Neural cell (in vitro differentiated cells): ENCODE measurements around the gene PAX3. TPM values are rescaled to one million over a fixed set of nuclear protein-coding genes. Genes with fewer than 3 reads are reported as not detected.

Experiments
- H2AFZ ChIP-seq: fragments of 200-600, 300-800 bp; sonication (generic), shearing (Covaris generic); 2 replicates; pipeline ENCODE4 v1.6.0; 2014; ENCODE audit warnings: low read depth, mild to moderate bottlenecking, antibody characterized with exemption, low read length, moderate library complexity
- H3F3A ChIP-seq: fragments of 200-600 bp; shearing (Covaris generic); 2 replicates; pipeline ENCODE4 v1.6.1; 2016; ENCODE audit warnings: mild to moderate bottlenecking, moderate library complexity, mixed read lengths, antibody characterized with exemption, low read length; ENCODE audit not compliant: insufficient read depth, poor library complexity, severe bottlenecking
- H3K27ac ChIP-seq: fragments of 200-600, 300-800 bp; sonication (generic), shearing (Covaris generic); 2 replicates; pipeline ENCODE4 v1.5.1; 2014; ENCODE audit warnings: mild to moderate bottlenecking, low read length, moderate library complexity
- H3K27me3 ChIP-seq: fragments of 300-800, 200-600 bp; sonication (generic), shearing (Covaris generic); 2 replicates; pipeline ENCODE4 v1.6.0; 2014; ENCODE audit warnings: mild to moderate bottlenecking, low read depth, low read length, moderate library complexity; ENCODE audit not compliant: insufficient read depth
- H3K36me3 ChIP-seq: fragments of 300-800, 200-600 bp; sonication (generic), shearing (Covaris generic); 2 replicates; pipeline ENCODE4 v1.5.1; 2014; ENCODE audit warnings: mild to moderate bottlenecking, antibody characterized with exemption, low read length, moderate library complexity; ENCODE audit not compliant: insufficient read depth
- H3K4me2 ChIP-seq: fragments of 300-800, 200-600 bp; sonication (generic), shearing (Covaris generic); 2 replicates; pipeline ENCODE4 v1.6.0; 2014; ENCODE audit warnings: mild to moderate bottlenecking, low read length
- H3K4me3 ChIP-seq: fragments of 300-800, 200-600 bp; sonication (generic), shearing (Covaris generic); 2 replicates; pipeline ENCODE4 v1.5.1; 2014; ENCODE audit warnings: mild to moderate bottlenecking, low read length, moderate library complexity
- H3K79me2 ChIP-seq: fragments of 200-600 bp; shearing (Covaris generic); replicated peaks from 2 replicates; pipeline ENCODE4 v1.6.0; 2014; ENCODE audit warnings: mild to moderate bottlenecking, low read length, moderate library complexity; ENCODE audit not compliant: insufficient read depth
- H3K9ac ChIP-seq: fragments of 300-800, 200-600 bp; sonication (generic), shearing (Covaris generic); 2 replicates; pipeline ENCODE4 v1.6.1; 2016; ENCODE audit warnings: mild to moderate bottlenecking, low read length, mixed read lengths
- H3K9me2 ChIP-seq: fragments of 200-600 bp; shearing (Covaris generic); 2 replicates; pipeline ENCODE4 v1.6.1; 2016; ENCODE audit warnings: mild to moderate bottlenecking, low read length, mixed read lengths; ENCODE audit not compliant: insufficient read depth
- H3K9me3 ChIP-seq: fragments of 200-600, 300-800 bp; sonication (generic), shearing (Covaris generic); 2 replicates; pipeline ENCODE4 v1.6.1; 2016; ENCODE audit warnings: mild to moderate bottlenecking, mixed run types, low read length, moderate library complexity, mixed read lengths
- H4K20me1 ChIP-seq: fragments of 200-600 bp; shearing (Covaris generic); 2 replicates; pipeline ENCODE4 v1.6.1; 2016; ENCODE audit warnings: mild to moderate bottlenecking, mixed run types; ENCODE audit not compliant: insufficient read depth
- CTCF ChIP-seq: fragments of 450-650 bp; IDR thresholded peaks from 2 replicates; pipeline ENCODE4 v1.5.1; 2014; ENCODE audit warnings: antibody characterized with exemption, mild to moderate bottlenecking, moderate library complexity; ENCODE audit not compliant: poor library complexity, severe bottlenecking
- EP300 ChIP-seq: fragments of 450-650 bp; conservative IDR thresholded peaks from 2 replicates; pipeline ENCODE4 v1.6.1; 2014; ENCODE audit warnings: antibody characterized with exemption, mild to moderate bottlenecking, moderate library complexity; ENCODE audit not compliant: poor library complexity, severe bottlenecking
- EZH2 ChIP-seq: fragments of 200-600, 300-800 bp; shearing (Covaris generic), sonication (generic); IDR thresholded peaks from 2 replicates; pipeline ENCODE4 v1.6.1; 2014; ENCODE audit warnings: antibody characterized with exemption, low read length, borderline replicate concordance, mild to moderate bottlenecking; ENCODE audit not compliant: insufficient read depth, poor library complexity, severe bottlenecking
- MXI1 ChIP-seq: fragments of 450-650 bp; conservative IDR thresholded peaks from 2 replicates; pipeline ENCODE4 v1.6.1; 2014; ENCODE audit warnings: antibody characterized with exemption, mild to moderate bottlenecking; ENCODE audit not compliant: poor library complexity, severe bottlenecking
- POLR2AphosphoS5 ChIP-seq: IDR thresholded peaks from 2 replicates; pipeline ENCODE4 v1.6.1; 2012
- RAD21 ChIP-seq: fragments of 450-650 bp; conservative IDR thresholded peaks from 2 replicates; pipeline ENCODE4 v1.6.1; 2014; ENCODE audit warnings: antibody characterized with exemption, mild to moderate bottlenecking, moderate library complexity
- REST ChIP-seq: IDR thresholded peaks from 2 replicates; pipeline ENCODE4 v1.6.1; 2012; ENCODE audit warnings: borderline replicate concordance
- SMC3 ChIP-seq: fragments of 450-650 bp; conservative IDR thresholded peaks from 2 replicates; pipeline ENCODE4 v1.6.1; 2014; ENCODE audit warnings: antibody characterized with exemption, mild to moderate bottlenecking, moderate library complexity; ENCODE audit not compliant: poor library complexity
- TAF1 ChIP-seq: IDR thresholded peaks from 2 replicates; pipeline ENCODE4 v1.6.1; 2012; ENCODE audit warnings: low read depth
- polyA plus RNA-seq: library from polyadenylated mRNA; depleted of rRNA; stranded (reverse); fragments of >200 nt; gene quantifications from 2 replicates; pipeline ENCODE4 v1.2.3, GENCODE V29; 2014

The PAX3 gene
- polyA plus RNA-seq, 1 donor from 2014 or later: not detected

GRCh38 chr2:222218786-222219185, 80.0 kb downstream of the PAX3 start:
- peaks cover 19% of the 10 kb centered on the region for H3K27me3 ChIP-seq
- no peak overlapping the region for H3K27ac ChIP-seq
- no peaks in the 10 kb centered on the region for H3K9me2 ChIP-seq
- TF ChIP-seq EZH2: no peak
- no peak for TF ChIP-seq SMC3
- TF ChIP-seq TAF1: no peak
- no peak for TF ChIP-seq POLR2AphosphoS5
- no peak for TF ChIP-seq MXI1
- no peak for TF ChIP-seq CTCF
- no peak for TF ChIP-seq RAD21
- no peak for TF ChIP-seq REST
- no peak for TF ChIP-seq EP300
- no peak overlapping the region for H2AFZ ChIP-seq
- no peaks in the 10 kb centered on the region for H3F3A ChIP-seq
- no peak overlapping the region for H3K9ac ChIP-seq
- no peaks in the 10 kb centered on the region for H3K79me2 ChIP-seq
- no peaks in the 10 kb centered on the region for H4K20me1 ChIP-seq
- H3K4me3 ChIP-seq: no peak overlapping the region
- H3K4me2 ChIP-seq: no peak overlapping the region
- no peaks in the 10 kb centered on the region for H3K9me3 ChIP-seq
- no peaks in the 10 kb centered on the region for H3K36me3 ChIP-seq

GRCh38 chr2:222217712-222218111, 81.1 kb downstream of the PAX3 start:
- Histone ChIP-seq H4K20me1 (no peaks in the 10 kb centered on the region), H3K9me3 (no peaks in the 10 kb centered on the region), H3K4me3 (no peak overlapping the region), H3F3A (no peaks in the 10 kb centered on the region), H3K36me3 (no peaks in the 10 kb centered on the region), H3K79me2 (no peaks in the 10 kb centered on the region), H3K4me2 (no peak overlapping the region), H3K27ac (no peak overlapping the region), H3K27me3 (peaks cover 19% of the 10 kb centered on the region), H2AFZ (no peak overlapping the region), H3K9me2 (no peaks in the 10 kb centered on the region), H3K9ac (no peak overlapping the region)
- no peak for TF ChIP-seq RAD21
- TF ChIP-seq EZH2: no peak
- no peak for TF ChIP-seq TAF1
- TF ChIP-seq MXI1: no peak
- TF ChIP-seq SMC3: no peak
- no peak for TF ChIP-seq REST
- no peak for TF ChIP-seq CTCF
- TF ChIP-seq POLR2AphosphoS5: no peak
- TF ChIP-seq EP300: no peak
